OCI-LY1 (cell line): ENCODE results near the gene PHF10.

Experiments
- H2AFZ ChIP-seq: fragments of 200-600 bp; sonication (generic), shearing (Covaris generic); 2 replicates; pipeline ENCODE4 v1.6.0; 2014; ENCODE audit warnings: antibody characterized with exemption, mild to moderate bottlenecking, low read length
- H3F3A ChIP-seq: fragments of 200-600 bp; sonication (generic), shearing (Covaris generic); 2 replicates; pipeline ENCODE4 v1.6.0; 2014; ENCODE audit warnings: mild to moderate bottlenecking, antibody characterized with exemption, low read length, moderate library complexity; ENCODE audit not compliant: insufficient read depth
- H3K27ac ChIP-seq: fragments of 200-600 bp; sonication (generic); 2 replicates; pipeline ENCODE4 v1.5.1; 2014; ENCODE audit warnings: low read length, mixed run types, mild to moderate bottlenecking, low read depth; ENCODE audit not compliant: poor library complexity, severe bottlenecking
- H3K27me3 ChIP-seq: fragments of 200-600 bp; sonication (generic); 2 replicates; pipeline ENCODE4 v1.6.0; 2014; ENCODE audit warnings: antibody characterized with exemption, mild to moderate bottlenecking, low read length, moderate library complexity; ENCODE audit not compliant: insufficient read depth
- H3K36me3 ChIP-seq: fragments of 200-600 bp; sonication (generic); 2 replicates; pipeline ENCODE4 v1.6.1; 2014; ENCODE audit warnings: mild to moderate bottlenecking, antibody characterized with exemption, low read length, moderate library complexity, mixed read lengths; ENCODE audit not compliant: insufficient read depth
- H3K4me1 ChIP-seq: fragments of 200-600 bp; sonication (generic); 2 replicates; pipeline ENCODE4 v1.5.1; 2014; ENCODE audit warnings: mild to moderate bottlenecking, low read length, moderate library complexity; ENCODE audit not compliant: insufficient read depth, severe bottlenecking
- H3K4me2 ChIP-seq: fragments of 200-600 bp; sonication (generic), shearing (Covaris generic); 2 replicates; pipeline ENCODE4 v1.6.1; 2014; ENCODE audit warnings: low read length
- H3K4me3 ChIP-seq: fragments of 200-600 bp; sonication (generic); 2 replicates; pipeline ENCODE4 v1.5.1; 2014; ENCODE audit warnings: low read length, low read depth, mild to moderate bottlenecking, mixed read lengths; ENCODE audit not compliant: poor library complexity, severe bottlenecking
- H3K79me2 ChIP-seq: fragments of 200-600 bp; shearing (Covaris generic); 2 replicates; pipeline ENCODE4 v1.6.1; 2016; ENCODE audit warnings: mixed run types, low read length, mixed read lengths; ENCODE audit not compliant: insufficient read depth
- H3K9ac ChIP-seq: fragments of 200-600 bp; sonication (generic), shearing (Covaris generic); 2 replicates; pipeline ENCODE4 v1.6.1; 2014; ENCODE audit warnings: mild to moderate bottlenecking, low read length, mixed read lengths
- H3K9me2 ChIP-seq: fragments of 200-600 bp; sonication (generic), shearing (Covaris generic); 2 replicates; pipeline ENCODE4 v1.6.1; 2014; ENCODE audit warnings: low read depth, mild to moderate bottlenecking, low read length, mixed read lengths
- H3K9me3 ChIP-seq: fragments of 200-600 bp; shearing (Covaris generic); 2 replicates; pipeline ENCODE4 v1.6.1; 2014; ENCODE audit warnings: low read length, mixed read lengths
- H4K20me1 ChIP-seq: fragments of 200-600 bp; sonication (generic), shearing (Covaris generic); 2 replicates; pipeline ENCODE4 v1.6.0; 2016; ENCODE audit warnings: mild to moderate bottlenecking, low read length; ENCODE audit not compliant: insufficient read depth
- CTCF ChIP-seq: fragments of 200-600 bp; sonication (generic), shearing (Covaris generic); IDR thresholded peaks from 2 replicates; pipeline ENCODE4 v1.5.1; 2017; ENCODE audit warnings: mild to moderate bottlenecking, antibody characterized with exemption, low read length, moderate library complexity, mixed read lengths
- EZH2 ChIP-seq: fragments of 200-600 bp; sonication (generic), shearing (Covaris generic); IDR thresholded peaks from 2 replicates; pipeline ENCODE4 v1.8.0; 2017; ENCODE audit warnings: borderline replicate concordance, mixed run types, mild to moderate bottlenecking, antibody characterized with exemption, low read length, moderate library complexity, mixed read lengths

Gene PHF10

DNA sequence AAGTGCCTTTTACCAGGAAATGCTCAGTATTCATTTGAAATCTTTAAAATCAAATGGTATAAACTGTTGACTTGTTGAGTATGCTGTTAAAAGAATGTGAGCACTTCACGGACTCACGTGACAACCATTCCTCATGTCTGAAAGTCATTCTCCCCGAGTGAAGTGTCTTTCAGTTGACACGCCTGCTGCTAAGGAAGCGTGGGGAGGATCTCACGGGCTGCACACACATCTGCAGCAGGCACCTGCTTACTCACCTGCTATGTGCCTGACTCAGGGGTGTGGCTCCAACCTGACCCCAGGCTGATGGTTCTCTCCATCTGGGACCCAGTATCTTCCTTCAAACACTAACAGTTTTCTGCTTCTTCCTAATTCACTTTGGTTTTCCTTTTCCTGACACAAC is 55.2 kb downstream of the PHF10 start:
- H3F3A ChIP-seq: no peaks in the 10 kb centered on the region
- H2AFZ ChIP-seq: no peak overlapping the region
- H3K27ac ChIP-seq: no peak overlapping the region
- no peaks in the 10 kb centered on the region for H3K27me3 ChIP-seq
- H3K9ac ChIP-seq: no peak overlapping the region
- no peaks in the 10 kb centered on the region for H3K9me3 ChIP-seq
- no peaks in the 10 kb centered on the region for H4K20me1 ChIP-seq
- H3K4me2 ChIP-seq: no peak overlapping the region
- TF ChIP-seq EZH2: no peak
- TF ChIP-seq CTCF: no peak
- no peaks in the 10 kb centered on the region for H3K79me2 ChIP-seq
- H3K4me1 ChIP-seq: no peaks in the 10 kb centered on the region
- H3K4me3 ChIP-seq: no peak overlapping the region
- H3K9me2 ChIP-seq: no peaks in the 10 kb centered on the region
- peaks cover 81% of the 10 kb centered on the region for H3K36me3 ChIP-seq

- H3K4me3 ChIP-seq: no peak overlapping the region
- peaks cover 89% of the 10 kb centered on the region for H3K36me3 ChIP-seq
- H3K4me2 ChIP-seq: no peak overlapping the region
- H3K9ac ChIP-seq: no peak overlapping the region
- H4K20me1 ChIP-seq: no peaks in the 10 kb centered on the region
- H3K9me3 ChIP-seq: no peaks in the 10 kb centered on the region
- no peaks in the 10 kb centered on the region for H3K79me2 ChIP-seq
- no peaks in the 10 kb centered on the region for H3K4me1 ChIP-seq
- H3K9me2 ChIP-seq: no peaks in the 10 kb centered on the region
- TF ChIP-seq CTCF (no peak), EZH2 (no peak)
- no peaks in the 10 kb centered on the region for H3F3A ChIP-seq
- H2AFZ ChIP-seq: no peak overlapping the region
- H3K27me3 ChIP-seq: no peaks in the 10 kb centered on the region
- H3K27ac ChIP-seq: no peak overlapping the region
These were observed 56.0 kb downstream of the PHF10 start for GRCh38 chr6:169668203-169668847.

GRCh38 chr6:169667716-169668115 is 56.6 kb downstream of the PHF10 start:
- H3K36me3 ChIP-seq: peaks cover 90% of the 10 kb centered on the region

More at GRCh38 chr6:169667716-169668115, 56.6 kb downstream of the PHF10 start:
- H3K9ac ChIP-seq: no peak overlapping the region
- H4K20me1 ChIP-seq: no peaks in the 10 kb centered on the region
- no peaks in the 10 kb centered on the region for H3F3A ChIP-seq
- no peak overlapping the region for H2AFZ ChIP-seq
- H3K4me2 ChIP-seq: no peak overlapping the region
- H3K9me3 ChIP-seq: no peaks in the 10 kb centered on the region
- no peak for TF ChIP-seq EZH2
- no peak for TF ChIP-seq CTCF
- H3K4me1 ChIP-seq: no peaks in the 10 kb centered on the region
- no peak overlapping the region for H3K4me3 ChIP-seq
- no peaks in the 10 kb centered on the region for H3K27me3 ChIP-seq
- H3K9me2 ChIP-seq: no peaks in the 10 kb centered on the region
- no peaks in the 10 kb centered on the region for H3K79me2 ChIP-seq
- H3K27ac ChIP-seq: no peak overlapping the region
